Vagina (tissue), 2 donors: ENCODE results near the gene CLEC2A.

Source experiments
- POLR2A ChIP-seq, 2 donors: fragments of 450-650 bp; IDR thresholded peaks; one replicate each; pipeline ENCODE4 v1.6.1; 2017; ENCODE audit warnings: antibody characterized with exemption in 2 of 2, mild to moderate bottlenecking in 2 of 2, moderate library complexity in 2 of 2
- POLR2AphosphoS5 ChIP-seq, 2 donors: sonication (generic); formaldehyde crosslinking; IDR thresholded peaks; one replicate each; pipeline ENCODE4 v1.9.0; 2017; ENCODE audit warnings: antibody characterized with exemption in 2 of 2, mild to moderate bottlenecking in 2 of 2, low read depth in 1 of 2; ENCODE audit not compliant: insufficient read depth in 1 of 2
- TF ChIP-seq, protein P1 (sequence below), 3 experiments: fragments of 450-650 bp in 2 of 3; fragments of 200-600 bp in 1 of 3; sonication (generic) in 1 of 3; IDR thresholded peaks; one replicate each; pipeline ENCODE4 v1.5.1; 2017 to 2019; ENCODE audit warnings: antibody characterized with exemption in 3 of 3, mild to moderate bottlenecking in 2 of 3, moderate library complexity in 2 of 3

DNA sequence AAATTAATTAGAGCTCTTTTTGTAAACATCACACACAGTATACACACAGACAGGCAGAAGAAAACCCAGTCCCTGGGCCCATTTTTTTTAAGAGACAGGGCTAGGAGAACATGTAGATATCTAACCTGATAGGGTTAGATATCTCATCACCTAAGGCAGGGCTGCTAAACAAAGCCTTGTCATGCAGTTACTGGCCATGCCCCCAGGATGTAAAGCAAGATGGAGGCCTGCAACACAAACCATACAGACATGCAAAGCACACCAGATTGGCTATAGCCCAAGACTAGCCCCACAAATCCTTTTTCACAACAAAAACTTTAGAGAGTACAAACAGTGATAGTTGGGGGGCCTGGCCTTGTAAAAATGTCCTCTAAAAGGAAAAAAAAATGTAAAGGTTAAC, 20.5 kb downstream of the CLEC2A start:
- TF ChIP-seq, protein P1, sequence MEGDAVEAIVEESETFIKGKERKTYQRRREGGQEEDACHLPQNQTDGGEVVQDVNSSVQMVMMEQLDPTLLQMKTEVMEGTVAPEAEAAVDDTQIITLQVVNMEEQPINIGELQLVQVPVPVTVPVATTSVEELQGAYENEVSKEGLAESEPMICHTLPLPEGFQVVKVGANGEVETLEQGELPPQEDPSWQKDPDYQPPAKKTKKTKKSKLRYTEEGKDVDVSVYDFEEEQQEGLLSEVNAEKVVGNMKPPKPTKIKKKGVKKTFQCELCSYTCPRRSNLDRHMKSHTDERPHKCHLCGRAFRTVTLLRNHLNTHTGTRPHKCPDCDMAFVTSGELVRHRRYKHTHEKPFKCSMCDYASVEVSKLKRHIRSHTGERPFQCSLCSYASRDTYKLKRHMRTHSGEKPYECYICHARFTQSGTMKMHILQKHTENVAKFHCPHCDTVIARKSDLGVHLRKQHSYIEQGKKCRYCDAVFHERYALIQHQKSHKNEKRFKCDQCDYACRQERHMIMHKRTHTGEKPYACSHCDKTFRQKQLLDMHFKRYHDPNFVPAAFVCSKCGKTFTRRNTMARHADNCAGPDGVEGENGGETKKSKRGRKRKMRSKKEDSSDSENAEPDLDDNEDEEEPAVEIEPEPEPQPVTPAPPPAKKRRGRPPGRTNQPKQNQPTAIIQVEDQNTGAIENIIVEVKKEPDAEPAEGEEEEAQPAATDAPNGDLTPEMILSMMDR (IDR thresholded peaks at IDR 0.05): no peak
- TF ChIP-seq POLR2AphosphoS5 (IDR thresholded peaks at IDR 0.05; ENCODE audit: insufficient read depth in 1 of 2, low read depth in 1 of 2) (no peak), POLR2A (IDR thresholded peaks at IDR 0.05) (no peak)
